GM19099 (cell line): ENCODE results near the gene RERE.

Source experiments
- POLR2A ChIP-seq: IDR thresholded peaks from 3 replicates; pipeline ENCODE4 v1.6.1; 2011; ENCODE audit warnings: low read depth; ENCODE audit not compliant: insufficient read length; ENCODE audit errors: extremely low read depth

RERE gene

DNA sequence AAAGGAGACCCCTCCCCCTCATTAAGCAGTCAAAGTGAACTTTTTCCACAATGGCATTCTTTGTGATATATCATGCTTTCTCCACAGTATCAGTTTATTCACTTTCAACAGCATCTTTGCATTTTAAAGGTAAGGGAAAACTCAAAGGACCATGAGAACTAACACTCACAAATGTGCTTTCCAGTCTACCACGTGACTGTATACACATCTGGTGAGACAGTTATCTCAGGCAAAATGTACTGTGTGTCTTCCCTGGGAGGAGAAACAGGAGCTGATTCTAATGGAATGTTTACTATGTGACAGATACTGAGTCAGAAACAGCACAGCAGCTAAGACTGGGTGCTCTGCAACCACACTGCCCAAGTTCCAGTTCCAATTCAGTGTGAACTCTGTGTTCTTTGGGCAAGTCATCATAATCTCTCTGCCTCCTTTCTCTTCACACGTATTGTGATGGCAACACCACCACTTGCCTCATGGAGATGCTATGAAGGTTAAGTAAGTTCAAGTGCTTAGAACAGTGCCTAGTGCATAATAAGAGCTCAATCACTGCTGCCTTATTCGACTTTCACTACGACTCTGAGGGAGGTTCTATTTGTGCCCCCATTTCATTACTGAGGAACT lies 420.5 kb downstream of the RERE start:
- no peak for TF ChIP-seq POLR2A

GRCh38 chr1:8396083-8396785 lies 421.2 kb downstream of the RERE start:
- no peak for TF ChIP-seq POLR2A

- TF ChIP-seq POLR2A: no peak
These were observed 422.0 kb downstream of the RERE start for GRCh38 chr1:8395433-8395866.

- TF ChIP-seq POLR2A: no peak
These were observed 422.8 kb downstream of the RERE start for GRCh38 chr1:8394456-8395321.

- no peak for TF ChIP-seq POLR2A
These were observed 424.9 kb downstream of the RERE start for GRCh38 chr1:8392522-8392921.

GRCh38 chr1:8390707-8391106 lies 426.7 kb downstream of the RERE start:
- TF ChIP-seq POLR2A: no peak

- TF ChIP-seq POLR2A: no peak
These were observed 427.4 kb downstream of the RERE start for GRCh38 chr1:8389958-8390535.

- no peak for TF ChIP-seq POLR2A
These were observed 428.5 kb downstream of the RERE start for GRCh38 chr1:8388732-8389562.

GRCh38 chr1:8386247-8386646 lies 431.2 kb downstream of the RERE start:
- no peak for TF ChIP-seq POLR2A

DNA sequence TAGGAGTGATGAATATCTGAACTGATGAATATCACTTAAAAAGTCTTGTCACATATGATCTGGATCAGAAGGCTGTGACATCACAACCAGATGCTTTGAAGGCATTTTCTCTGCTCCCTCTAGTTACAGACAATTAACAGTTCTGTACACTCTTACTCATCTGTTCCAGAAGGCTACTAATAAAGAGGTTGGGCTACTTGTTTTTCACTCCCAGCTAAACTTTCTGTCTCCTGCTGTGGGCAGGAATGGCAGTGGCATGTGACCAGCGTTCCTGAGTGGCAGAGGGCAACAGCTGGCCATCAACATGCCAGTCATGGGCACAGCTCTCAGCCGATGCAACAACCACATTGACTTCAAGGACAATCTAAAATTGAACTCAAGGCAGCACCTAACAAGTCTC lies 432.9 kb downstream of the RERE start:
- no peak for TF ChIP-seq POLR2A

DNA sequence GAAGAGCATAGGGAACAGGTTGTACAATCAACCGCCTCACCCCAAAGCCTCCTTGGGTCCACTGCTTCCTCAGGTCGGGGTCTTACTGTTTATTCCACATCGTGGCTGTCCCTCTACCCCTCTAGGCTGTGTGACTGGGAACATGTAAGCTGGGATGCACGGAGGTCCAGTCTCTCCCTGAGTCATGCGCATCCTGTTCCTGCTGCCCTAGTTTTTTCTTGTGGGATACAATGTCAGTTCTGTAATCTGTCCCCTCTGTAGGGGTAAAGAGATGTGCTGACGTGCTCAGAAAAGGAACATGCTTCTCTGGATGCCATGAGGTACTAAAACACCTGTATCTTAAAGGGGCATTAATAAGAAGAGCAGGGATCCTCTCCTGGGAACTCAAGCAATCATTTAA lies 433.4 kb downstream of the RERE start:
- no peak for TF ChIP-seq POLR2A

DNA sequence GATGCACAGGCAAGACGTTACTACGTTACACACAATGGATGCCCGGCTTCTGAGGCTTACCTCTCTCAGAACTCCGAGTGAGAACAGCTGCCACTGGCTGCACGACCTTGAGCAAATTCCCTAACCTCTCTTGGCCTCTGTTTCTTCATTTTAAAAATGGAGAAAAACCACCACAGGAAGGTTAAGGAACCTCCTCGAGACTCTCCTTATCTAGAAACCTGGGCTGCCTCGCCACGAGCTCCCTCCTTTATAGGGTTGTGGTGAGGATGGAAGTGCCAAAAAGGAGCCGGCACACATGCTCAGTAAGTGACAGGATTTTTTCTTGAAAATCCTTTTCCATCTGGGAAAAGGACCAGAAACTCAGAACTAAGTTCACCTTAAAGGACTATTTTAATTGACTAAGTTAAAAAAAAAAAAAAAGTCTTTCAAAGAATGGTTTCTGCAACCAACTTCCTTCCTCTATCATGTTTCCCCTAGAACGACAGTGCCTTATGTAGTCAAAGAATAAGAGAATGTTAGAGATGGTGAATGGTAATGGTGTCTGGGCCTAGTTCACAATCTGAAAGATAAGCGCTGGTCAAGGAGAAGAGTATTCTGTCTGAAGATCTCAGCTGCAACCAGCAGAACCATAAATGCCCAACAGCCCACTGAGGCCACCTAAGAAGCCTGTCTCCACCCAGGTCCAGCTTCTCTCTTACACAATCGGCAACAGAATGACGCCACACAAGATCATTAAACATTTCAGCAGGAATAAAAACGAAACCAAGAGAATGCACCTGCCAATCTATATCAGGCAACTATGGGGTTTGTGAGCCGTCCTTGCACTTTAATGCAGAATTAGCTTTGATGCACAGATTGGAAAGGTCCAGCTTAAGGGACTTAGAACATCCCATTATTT lies 434.6 kb downstream of the RERE start:
- TF ChIP-seq POLR2A: no peak

DNA sequence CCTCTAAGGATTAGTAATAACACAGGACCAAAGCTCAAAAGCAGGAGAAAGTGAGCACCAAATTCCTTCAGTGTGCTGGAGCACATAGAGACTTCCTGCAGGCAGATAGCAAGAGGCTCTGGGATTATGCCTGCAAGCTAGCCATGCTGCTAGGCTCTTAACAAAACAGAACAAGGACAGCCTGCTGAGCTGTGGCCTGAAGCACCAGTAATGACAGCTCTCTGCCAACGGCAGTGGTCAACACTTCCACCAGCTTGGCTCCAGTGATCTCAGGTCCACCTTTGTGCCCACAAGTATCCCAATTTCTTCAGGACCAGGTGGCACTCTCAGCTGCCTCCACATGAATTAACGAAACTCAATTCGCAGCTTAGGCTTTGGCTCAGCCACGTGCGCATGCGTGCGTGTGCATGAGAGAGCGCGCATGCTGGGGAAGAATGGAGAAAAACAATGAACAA lies 435.4 kb downstream of the RERE start:
- no peak for TF ChIP-seq POLR2A
